A549 (cell line): ENCODE measurements around the gene TNS1. TPM values are rescaled to one million over a fixed set of nuclear protein-coding genes. Genes with fewer than 3 reads are reported as not detected.

ENCODE experiments used
- ATAC-seq, 2 experiments: fragments of 200-7000 bp in 1 of 2; fragments of >200 bp in 1 of 2; cut with Nextera tagmentation in 1 of 2; cut with Tn5 transposase in 1 of 2; 3 replicates each; pipeline versions ENCODE4 v1.8.0 to v1.9.1; 2018 to 2020; ENCODE audit warnings: mild to moderate bottlenecking in 1 of 2, moderate library complexity in 1 of 2
- CTCF ChIA-PET: fragments of 300-600 bp; sonication (Branson Sonifier 250); formaldehyde crosslinking; extraction: SDS; loops from one replicate; lab custom pipeline; 2021; ENCODE audit warnings: antibody characterized with exemption, inconsistent platforms; lab: Yijun Ruan, JAX
- POLR2A ChIA-PET: fragments of 350-600 bp; formaldehyde crosslinking; extraction: SDS; loops from one replicate; lab custom pipeline; 2021; ENCODE audit warnings: antibody characterized with exemption, inconsistent platforms; lab: Yijun Ruan, JAX
- DNase-seq, 2 experiments: peaks; one replicate each; pipeline versions ENCODE4 v3.0.0 to v3.0.0-alpha.2; 2011 to 2016; ENCODE audit warnings: low read depth in 1 of 2, low spot score in 1 of 2
- FAIRE-seq: peaks from 2 replicates; lab custom pipeline; 2011; peaks lifted over from hg19 to GRCh38; lab: Jason Lieb, UNC
- H3K27ac ChIP-seq, 2 experiments: fragments of >200 bp; sonication (Bioruptor Twin); formaldehyde crosslinking; 3 replicates each; pipeline ENCODE4 v1.5.1; 2016 to 2017
- H3K4me1 ChIP-seq: fragments of >200 bp; sonication (Bioruptor Twin); formaldehyde crosslinking; 3 replicates; pipeline ENCODE4 v1.6.1; 2016
- H3K4me2 ChIP-seq: fragments of >200 bp; sonication (Bioruptor Twin); formaldehyde crosslinking; 3 replicates; pipeline ENCODE4 v1.6.1; 2016
- H3K4me3 ChIP-seq: fragments of >200 bp; sonication (Bioruptor Twin); formaldehyde crosslinking; 3 replicates; pipeline ENCODE4 v1.5.1; 2016
- H3K9me3 ChIP-seq: fragments of >200 bp; sonication (Bioruptor Twin); formaldehyde crosslinking; 3 replicates; pipeline ENCODE4 v1.6.1; 2016
- ATOH8 ChIP-seq: fragments of 250-450 bp; sonication (Bioruptor Pico); IDR thresholded peaks from 2 replicates; pipeline ENCODE4 v1.5.0; 2020; ENCODE audit warnings: low read depth, mild to moderate bottlenecking, moderate library complexity
- BCL3 ChIP-seq: fragments of >200 bp; sonication (Bioruptor Twin); formaldehyde crosslinking; IDR thresholded peaks from 3 replicates; pipeline ENCODE4 v1.6.1; 2016
- CBX2 ChIP-seq: fragments of 200-600 bp; sonication (generic); IDR thresholded peaks from 2 replicates; pipeline ENCODE4 v1.6.1; 2016; ENCODE audit warnings: low read depth, mild to moderate bottlenecking, borderline replicate concordance
- CBX8 ChIP-seq: fragments of 200-600 bp; sonication (generic); IDR thresholded peaks from 2 replicates; pipeline ENCODE4 v1.6.1; 2016
- CHD2 ChIP-seq: fragments of 150-350 bp; IDR thresholded peaks from 2 replicates; pipeline ENCODE4 v1.6.1; 2014; ENCODE audit warnings: low read length; ENCODE audit not compliant: partially characterized antibody
- CHD4 ChIP-seq: fragments of 200-600 bp; sonication (generic); IDR thresholded peaks from 2 replicates; pipeline ENCODE4 v1.6.1; 2016; ENCODE audit warnings: antibody characterized with exemption, mild to moderate bottlenecking, borderline replicate concordance
- E2F6 ChIP-seq: IDR thresholded peaks from 2 replicates; pipeline ENCODE4 v1.6.1; 2012; ENCODE audit warnings: low read depth, borderline replicate concordance
- ESRRA ChIP-seq: fragments of 150-350 bp; IDR thresholded peaks from 2 replicates; pipeline ENCODE4 v1.6.1; 2014; ENCODE audit warnings: mild to moderate bottlenecking, low read length, borderline replicate concordance
- FOSB ChIP-seq: fragments of 250-450 bp; sonication (Bioruptor Pico); IDR thresholded peaks from 2 replicates; pipeline ENCODE4 v1.5.0; 2020; ENCODE audit warnings: mild to moderate bottlenecking, moderate library complexity
- FOSL2 ChIP-seq, 2 experiments: fragments of 450-650 bp in 1 of 2; fragments of >200 bp in 1 of 2; sonication (Bioruptor Twin) in 1 of 2; formaldehyde crosslinking; IDR thresholded peaks; 2 replicates each; pipeline versions ENCODE4 v1.5.0 to v1.6.1; 2016 to 2020; ENCODE audit warnings: mild to moderate bottlenecking in 1 of 2, moderate library complexity in 1 of 2
- FOXS1 ChIP-seq: fragments of 250-450 bp; sonication (Bioruptor Pico); IDR thresholded peaks from 2 replicates; pipeline ENCODE4 v1.5.0; 2020; ENCODE audit warnings: mild to moderate bottlenecking, moderate library complexity
- GATA3 ChIP-seq: IDR thresholded peaks from 2 replicates; pipeline ENCODE4 v1.6.1; 2012; ENCODE audit warnings: borderline replicate concordance
- HES2 ChIP-seq: fragments of >200 bp; sonication (Bioruptor Twin); formaldehyde crosslinking; IDR thresholded peaks from 2 replicates; pipeline ENCODE4 v1.6.1; 2016
- HOXA7 ChIP-seq: fragments of 250-450 bp; sonication (Bioruptor Pico); IDR thresholded peaks from 2 replicates; pipeline ENCODE4 v1.5.0; 2020; ENCODE audit warnings: mild to moderate bottlenecking, moderate library complexity
- HOXB13 ChIP-seq: fragments of 250-450 bp; sonication (Bioruptor Pico); IDR thresholded peaks from 2 replicates; pipeline ENCODE4 v1.5.0; 2020; ENCODE audit warnings: low read depth, mild to moderate bottlenecking, moderate library complexity
- HOXB5 ChIP-seq: fragments of 250-450 bp; sonication (Bioruptor Pico); IDR thresholded peaks from 2 replicates; pipeline ENCODE4 v1.5.0; 2020; ENCODE audit warnings: mild to moderate bottlenecking, moderate library complexity
- JUNB ChIP-seq: fragments of >200 bp; sonication (Bioruptor Twin); formaldehyde crosslinking; IDR thresholded peaks from 2 replicates; pipeline ENCODE4 v1.6.1; 2016
- MAZ ChIP-seq: fragments of 150-350 bp; IDR thresholded peaks from 2 replicates; pipeline ENCODE4 v1.6.1; 2014; ENCODE audit warnings: antibody characterized with exemption, low read depth, low read length, borderline replicate concordance
- MYC ChIP-seq: IDR thresholded peaks from 2 replicates; pipeline ENCODE4 v1.6.1; 2012; ENCODE audit warnings: mild to moderate bottlenecking, inconsistent platforms, low read length, improper control_type of control experiment, borderline replicate concordance
- NFE2L2 ChIP-seq: fragments of 150-350 bp; conservative IDR thresholded peaks from 2 replicates; pipeline ENCODE4 v1.6.1; 2014; ENCODE audit warnings: low read length
- NR3C1 ChIP-seq: fragments of >200 bp; sonication (Bioruptor Twin); formaldehyde crosslinking; IDR thresholded peaks from 3 replicates; pipeline ENCODE4 v1.6.1; 2017
- PBX3 ChIP-seq: IDR thresholded peaks from 2 replicates; pipeline ENCODE4 v1.6.1; 2012
- PHF8 ChIP-seq: fragments of 200-600 bp; sonication (generic); IDR thresholded peaks from 2 replicates; pipeline ENCODE4 v1.6.1; 2016; ENCODE audit warnings: low read depth, mild to moderate bottlenecking, antibody characterized with exemption, moderate library complexity, borderline replicate concordance
- RAD21 ChIP-seq, 2 experiments: fragments of >200 bp in 1 of 2; sonication (Bioruptor Twin) in 1 of 2; formaldehyde crosslinking in 1 of 2; IDR thresholded peaks in 1 of 2; conservative IDR thresholded peaks in 1 of 2; 2 replicates in 1 of 2; 3 replicates in 1 of 2; pipeline ENCODE4 v1.6.1; 2012 to 2018; ENCODE audit warnings: inconsistent platforms in 1 of 2
- RARB ChIP-seq: fragments of 250-450 bp; sonication (Bioruptor Pico); IDR thresholded peaks from 2 replicates; pipeline ENCODE4 v1.8.0; 2021; ENCODE audit warnings: mild to moderate bottlenecking, moderate library complexity
- RCOR1 ChIP-seq: fragments of 150-350 bp; IDR thresholded peaks from 2 replicates; pipeline ENCODE4 v1.6.1; 2014; ENCODE audit warnings: antibody characterized with exemption, low read length, low read depth
- RNF2 ChIP-seq: fragments of 200-600 bp; sonication (generic); IDR thresholded peaks from 2 replicates; pipeline ENCODE4 v1.6.1; 2016; ENCODE audit warnings: low read depth, mild to moderate bottlenecking, antibody characterized with exemption, moderate library complexity, borderline replicate concordance
- SREBF2 ChIP-seq: fragments of 450-650 bp; IDR thresholded peaks from 2 replicates; pipeline ENCODE4 v1.6.1; 2014; ENCODE audit warnings: mild to moderate bottlenecking, moderate library complexity
- USF2 ChIP-seq: fragments of 450-650 bp; IDR thresholded peaks from 2 replicates; pipeline ENCODE4 v1.6.1; 2014; ENCODE audit warnings: antibody characterized with exemption
- ZFP36 ChIP-seq: fragments of 450-650 bp; IDR thresholded peaks from 2 replicates; pipeline ENCODE4 v1.6.1; 2014; ENCODE audit warnings: borderline replicate concordance; ENCODE audit not compliant: partially characterized antibody
- ZSCAN20 ChIP-seq: fragments of 250-450 bp; sonication (Bioruptor Pico); IDR thresholded peaks from 2 replicates; pipeline ENCODE4 v1.8.0; 2022; ENCODE audit warnings: mild to moderate bottlenecking, moderate library complexity
- WGBS: methylation state at CpG from one replicate; pipeline ENCODE4 v1.1.6; 2017; ENCODE audit errors: missing lambda C conversion rate; 5-methylcytosine and 5-hydroxymethylcytosine counted together
- polyA plus RNA-seq, 4 experiments: library from polyadenylated mRNA; depleted of rRNA in 3 of 4; stranded (reverse); fragments of >200 nt; fragmentation: RNase III in 1 of 4; extraction: RNeasy Plus Mini Kit Qiagen cat#74134 plus additional on column Dnase treatment in 1 of 4; gene quantifications; 2 replicates in 3 of 4; 3 replicates in 1 of 4; pipeline ENCODE4 v1.2.3, GENCODE V29; 2011 to 2017

Gene TNS1
- polyA plus RNA-seq, 2 of the 4 experiments (the other 2 are of a cell fraction) = 4.9 to 10.6 TPM

GRCh38 chr2:217838409-217838831 lies 164.4 kb downstream of the TNS1 start:
- no peak for TF ChIP-seq FOSB (CRISPR knock-in tag)
- no peak for TF ChIP-seq HES2
- no peak for TF ChIP-seq RCOR1
- no peak for TF ChIP-seq HOXA7 (CRISPR knock-in tag)
- no peak for TF ChIP-seq ATOH8
- TF ChIP-seq RNF2 = no peak
- no peak for TF ChIP-seq ESRRA
- no peak for TF ChIP-seq BCL3
- no peak for TF ChIP-seq GATA3
- TF ChIP-seq ZSCAN20 = no peak
- TF ChIP-seq HOXB5 (CRISPR knock-in tag) = no peak
- no peak for TF ChIP-seq HOXB13 (CRISPR knock-in tag)
- no peak for TF ChIP-seq JUNB
- no peak for TF ChIP-seq PBX3
- TF ChIP-seq RARB = no peak
- TF ChIP-seq CHD2 = no peak
- TF ChIP-seq CBX8 = no peak
- no peak for TF ChIP-seq USF2
- TF ChIP-seq CHD4 = no peak
- H3K9me3 ChIP-seq = no peaks in the 10 kb centered on the region
- no peak for DNase-seq
- no peaks in the 10 kb centered on the region for H3K4me1 ChIP-seq
- ChIA-PET CTCF (interaction anchor here (1.0 to 1.1 kb wide), 3 partner anchors 13 to 53 kb away, joined by 3 to 6 read pairs (median 4); no protein-coding TSS in a partner anchor), POLR2A (no interaction called here)
- no peak overlapping the region for H3K27ac ChIP-seq
- no peak overlapping the region for H3K4me3 ChIP-seq
- FAIRE-seq = no peak
- WGBS = 60% methylated on average over 4 of the region's 5 CpGs
- no peak for ATAC-seq
- no peak overlapping the region for H3K4me2 ChIP-seq

- no peak for TF ChIP-seq NFE2L2
- TF ChIP-seq PHF8 = no peak
- TF ChIP-seq HES2 = no peak
- no peak for TF ChIP-seq RNF2
- TF ChIP-seq ZFP36 = no peak
- TF ChIP-seq NR3C1 = no peak
- TF ChIP-seq MYC = no peak
- no peak for TF ChIP-seq FOSL2 (IDR thresholded peaks at IDR 0.05)
- TF ChIP-seq FOSL2 (CRISPR knock-in tag; IDR thresholded peaks at IDR 0.05) = no peak
- no peak for TF ChIP-seq JUNB
- TF ChIP-seq SREBF2 = no peak
- TF ChIP-seq MAZ = no peak
- TF ChIP-seq CBX2 = no peak
- TF ChIP-seq FOXS1 (CRISPR knock-in tag) = no peak
- TF ChIP-seq RAD21 (conservative IDR thresholded peaks at IDR 0.05 in 1 of 2, IDR thresholded peaks at IDR 0.05 in 1 of 2) = no peak
- no peak for TF ChIP-seq E2F6
- Histone ChIP-seq H3K4me2 (no peak overlapping the region), H3K4me1 (no peaks in the 10 kb centered on the region), H3K4me3 (no peak overlapping the region), H3K9me3 (no peaks in the 10 kb centered on the region), H3K27ac (no peak overlapping the region)
- WGBS = 57% methylated on average over 8 of the region's 8 CpGs
- POLR2A ChIA-PET = no interaction called here
- ATAC-seq (no peak), DNase-seq (no peak), FAIRE-seq (no peak)
- CTCF ChIA-PET = interaction anchor here (1.1 kb wide), 2 partner anchors 48 to 52 kb away, joined by 3 to 6 read pairs; no protein-coding TSS in a partner anchor
Observed at GRCh38 chr2:217837530-217837929, 165.3 kb downstream of the TNS1 start.
